H9 (cell line): ENCODE results near the gene CD4. TPM values are rescaled to one million over a fixed set of nuclear protein-coding genes. Genes with fewer than 3 reads are reported as not detected.

Experiments
- DNase-seq: peaks from one replicate; pipeline ENCODE4 v3.0.0-alpha.2; 2017
- H2AFZ ChIP-seq: one replicate; pipeline ENCODE4 v1.6.1; 2013; ENCODE audit warnings: mild to moderate bottlenecking, low read length, control low read depth, moderate library complexity
- H2AK5ac ChIP-seq: 2 replicates; pipeline ENCODE4 v1.6.1; 2013; ENCODE audit warnings: low read length, control low read depth, mixed read lengths; ENCODE audit not compliant: insufficient read length
- H2BK120ac ChIP-seq: one replicate; pipeline ENCODE4 v1.6.1; 2013; ENCODE audit warnings: low read depth, mild to moderate bottlenecking, low read length, control low read depth, inconsistent platforms; ENCODE audit not compliant: poor library complexity, severe bottlenecking
- H2BK12ac ChIP-seq: 2 replicates; pipeline ENCODE4 v1.6.1; 2013; ENCODE audit warnings: low read length, control low read depth, mixed read lengths, low read depth; ENCODE audit not compliant: insufficient read length
- H2BK15ac ChIP-seq: 2 replicates; pipeline ENCODE4 v1.6.1; 2013; ENCODE audit warnings: low read depth, low read length, control low read depth
- H2BK20ac ChIP-seq: one replicate; pipeline ENCODE4 v1.6.1; 2013; ENCODE audit warnings: low read depth, mild to moderate bottlenecking, low read length, control low read depth, inconsistent platforms; ENCODE audit not compliant: poor library complexity, severe bottlenecking
- H2BK5ac ChIP-seq: 2 replicates; pipeline ENCODE4 v1.6.1; 2013; ENCODE audit warnings: low read length, control low read depth, mixed read lengths; ENCODE audit not compliant: insufficient read length
- H3K14ac ChIP-seq: 2 replicates; pipeline ENCODE4 v1.6.1; 2013; ENCODE audit warnings: low read length, control low read depth; ENCODE audit not compliant: insufficient read depth
- H3K18ac ChIP-seq: 2 replicates; pipeline ENCODE4 v1.6.1; 2013; ENCODE audit warnings: low read depth, mild to moderate bottlenecking, mixed read lengths, low read length, control low read depth; ENCODE audit not compliant: insufficient read length
- H3K23ac ChIP-seq: 2 replicates; pipeline ENCODE4 v1.6.1; 2013; ENCODE audit warnings: low read length, control low read depth, mixed read lengths, low read depth; ENCODE audit not compliant: insufficient read length
- H3K23me2 ChIP-seq: 2 replicates; pipeline ENCODE4 v1.6.1; 2013; ENCODE audit warnings: low read depth, mild to moderate bottlenecking, mixed read lengths, low read length, control low read depth; ENCODE audit not compliant: insufficient read length, poor library complexity, severe bottlenecking
- H3K27ac ChIP-seq: 2 replicates; pipeline ENCODE4 v1.5.1; 2013; ENCODE audit warnings: low read length, control low read depth, mixed read lengths, low read depth; ENCODE audit not compliant: insufficient read length
- H3K27me3 ChIP-seq: 2 replicates; pipeline ENCODE4 v1.6.1; 2013; ENCODE audit warnings: low read length, control low read depth, inconsistent platforms; ENCODE audit not compliant: insufficient read depth
- H3K4ac ChIP-seq: 2 replicates; pipeline ENCODE4 v1.6.1; 2013; ENCODE audit warnings: low read depth, mild to moderate bottlenecking, control low read depth, inconsistent platforms, low read length, moderate library complexity
- H3K4me1 ChIP-seq: 2 replicates; pipeline ENCODE4 v1.6.1; 2013; ENCODE audit warnings: low read length, control low read depth, inconsistent platforms; ENCODE audit not compliant: insufficient read depth
- H3K4me2 ChIP-seq: 2 replicates; pipeline ENCODE4 v1.6.1; 2013; ENCODE audit warnings: low read length, control low read depth, mixed read lengths; ENCODE audit not compliant: insufficient read length, insufficient read depth
- H3K56ac ChIP-seq: 2 replicates; pipeline ENCODE4 v1.6.1; 2013; ENCODE audit warnings: low read depth, mild to moderate bottlenecking, mixed read lengths, low read length, control low read depth; ENCODE audit not compliant: insufficient read length
- H3K79me1 ChIP-seq: 2 replicates; pipeline ENCODE4 v1.6.1; 2013; ENCODE audit warnings: low read depth, mild to moderate bottlenecking, moderate library complexity, low read length, control low read depth, inconsistent platforms; ENCODE audit not compliant: insufficient read depth, poor library complexity, severe bottlenecking
- H3K79me2 ChIP-seq: 2 replicates; pipeline ENCODE4 v1.6.1; 2013; ENCODE audit warnings: low read length, control low read depth, inconsistent platforms; ENCODE audit not compliant: insufficient read depth
- H3K9ac ChIP-seq: 2 replicates; pipeline ENCODE4 v1.6.1; 2013; ENCODE audit warnings: low read length, control low read depth, mixed read lengths; ENCODE audit not compliant: insufficient read length; ENCODE audit errors: extremely low read depth
- H3K9me3 ChIP-seq: one replicate; pipeline ENCODE4 v1.6.1; 2013; ENCODE audit warnings: low read depth, low read length, inconsistent platforms; ENCODE audit not compliant: control insufficient read depth
- H3T11ph ChIP-seq: one replicate; pipeline ENCODE4 v1.6.1; 2013; ENCODE audit warnings: mild to moderate bottlenecking, low read length, control low read depth, inconsistent platforms
- H4K20me1 ChIP-seq: one replicate; pipeline ENCODE4 v1.6.1; 2013; ENCODE audit not compliant: control insufficient read depth, insufficient read length, insufficient read depth
- H4K5ac ChIP-seq: 2 replicates; pipeline ENCODE4 v1.6.1; 2013; ENCODE audit warnings: low read depth, mild to moderate bottlenecking, mixed read lengths, low read length, control low read depth; ENCODE audit not compliant: insufficient read length
- H4K8ac ChIP-seq: replicated peaks from 2 replicates; pipeline ENCODE4 v1.6.1; 2013; ENCODE audit warnings: low read length, control low read depth, mixed read lengths, low read depth; ENCODE audit not compliant: insufficient read length
- H4K91ac ChIP-seq: 2 replicates; pipeline ENCODE4 v1.6.1; 2013; ENCODE audit warnings: low read depth, mild to moderate bottlenecking, moderate library complexity, mixed read lengths, low read length, control low read depth; ENCODE audit not compliant: insufficient read length
- H3K27ac Mint-ChIP-seq, 3 experiments: 2 replicates in 2 of 3; 3 replicates in 1 of 3; pipeline ENCODE4 v1.8.0; 2020 to 2021; ENCODE audit warnings: mixed read lengths in 3 of 3, mild to moderate bottlenecking in 1 of 3, moderate library complexity in 1 of 3
- H3K27me3 Mint-ChIP-seq: 2 replicates; pipeline ENCODE4 v1.8.0; 2021; ENCODE audit warnings: low read depth, mild to moderate bottlenecking, moderate library complexity, mixed read lengths
- H3K36me3 Mint-ChIP-seq, 3 experiments: 2 replicates in 2 of 3; 3 replicates in 1 of 3; pipeline ENCODE4 v1.8.0; 2020 to 2021; ENCODE audit warnings: low read depth in 3 of 3, mixed read lengths in 3 of 3; ENCODE audit not compliant: insufficient read depth in 1 of 3
- H3K4me1 Mint-ChIP-seq, 2 experiments: 2 replicates each; pipeline ENCODE4 v1.8.0; 2020; ENCODE audit warnings: mixed read lengths in 2 of 2
- H3K4me3 Mint-ChIP-seq, 2 experiments: 2 replicates in 1 of 2; 3 replicates in 1 of 2; pipeline ENCODE4 v1.8.0; 2020 to 2021; ENCODE audit warnings: mild to moderate bottlenecking in 2 of 2, mixed read lengths in 2 of 2, moderate library complexity in 1 of 2
- H3K9me3 Mint-ChIP-seq, 2 experiments: 2 replicates in 1 of 2; 3 replicates in 1 of 2; pipeline ENCODE4 v1.8.0; 2020; ENCODE audit warnings: mild to moderate bottlenecking in 2 of 2, mixed read lengths in 2 of 2, moderate library complexity in 1 of 2
- CTCF ChIP-seq: fragments of 200-600 bp; sonication (generic); conservative IDR thresholded peaks from 3 replicates; pipeline ENCODE4 v1.8.0; 2021; ENCODE audit warnings: antibody characterized with exemption, mild to moderate bottlenecking
- WGBS: extraction: QIAGEN DNeasy Blood & Tissue Kit; methylation state at CpG from one replicate; pipeline ENCODE4 v1.1.7; 2013; ENCODE audit warnings: missing lambda C conversion rate, low lambda C conversion rate, mixed read lengths; ENCODE audit not compliant: insufficient read length; ENCODE audit errors: extremely low coverage; 5-methylcytosine and 5-hydroxymethylcytosine counted together
- total RNA-seq: library from RNA; stranded (reverse); gene quantifications from 2 replicates; pipeline ENCODE4 v1.2.1, GENCODE V29; 2021

The CD4 gene
- total RNA-seq, 1 experiment from 2014 or later = 1.1 TPM

DNA sequence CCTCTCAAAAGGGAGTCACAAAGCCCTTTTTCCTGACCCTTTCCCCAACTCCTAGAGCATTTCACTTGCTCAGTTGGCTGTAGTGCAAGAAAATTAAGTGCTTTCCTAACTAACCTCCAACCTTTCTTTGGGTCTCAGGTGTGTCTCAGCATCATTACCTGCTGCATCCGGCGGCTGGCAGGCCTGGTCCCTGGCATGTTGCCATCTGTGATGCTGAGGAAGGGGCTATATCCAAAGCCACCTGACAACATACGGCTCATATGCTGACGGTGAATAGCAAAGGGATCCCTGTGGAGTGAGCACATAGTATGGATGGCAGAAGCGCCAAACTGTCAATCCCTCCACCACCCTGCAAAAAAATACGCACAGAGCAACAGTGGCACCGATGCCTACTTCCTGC, 37.6 kb upstream of the CD4 start:
- Mint-ChIP-seq H3K27ac (peak overlapping the region in 1 of 3 experiments; percentile 28; a peak in 2 of 7 replicates), H3K9me3 (no peaks in the 10 kb centered on the region), H3K4me3 (peak overlapping the region; percentile 91 to 98), H3K27me3 (no peaks in the 10 kb centered on the region), H3K36me3 (peaks cover 43 to 55% (median 55%) of the 10 kb centered on the region in 3 experiments; a peak in 6 of 7 replicates), H3K4me1 (peaks cover 18 to 23% of the 10 kb centered on the region in 2 experiments)
- Histone ChIP-seq H4K8ac (no peak overlapping the region), H2BK20ac (no peak overlapping the region), H3K79me2 (peaks cover 4% of the 10 kb centered on the region), H3K23me2 (peaks cover 3% of the 10 kb centered on the region), H2AFZ (no peak overlapping the region), H4K20me1 (no peaks in the 10 kb centered on the region), H3K27me3 (no peaks in the 10 kb centered on the region), H3K23ac (no peak overlapping the region), H3K9ac (peak overlapping the region; percentile 91), H2BK12ac (no peak overlapping the region), H2BK120ac (no peak overlapping the region), H3K18ac (no peak overlapping the region), H3K9me3 (no peaks in the 10 kb centered on the region), H4K91ac (no peak overlapping the region), H4K5ac (no peak overlapping the region), H3K4ac (no peak overlapping the region), H2BK15ac (no peak overlapping the region), H3K4me1 (peaks cover 6% of the 10 kb centered on the region; the same call in 1 of the 2 replicates), H3K14ac (no peak overlapping the region), H3K79me1 (peaks cover 8% of the 10 kb centered on the region), H2AK5ac (no peak overlapping the region), H3K4me2 (peak overlapping the region; percentile 94), H3T11ph (no peak overlapping the region), H2BK5ac (no peak overlapping the region), H3K27ac (no peak overlapping the region), H3K56ac (no peak overlapping the region)
- no peak for TF ChIP-seq CTCF
- no peak for DNase-seq
- no CpG with 5 or more reads among the region's 7 CpGs for WGBS
